Fibroblast of pulmonary artery (primary cell): ENCODE results near the gene TMEM269.

ENCODE experiments used
- DNase-seq: peaks from one replicate; pipeline ENCODE4 v3.0.0-alpha.2; 2010; ENCODE audit warnings: low read depth
- H3K4me3 ChIP-seq: replicated peaks from 2 replicates; pipeline ENCODE4 v1.5.1; 2011; ENCODE audit warnings: low read depth, mild to moderate bottlenecking, control low read depth, low read length, moderate library complexity
- CTCF ChIP-seq: IDR thresholded peaks from 2 replicates; pipeline ENCODE4 v1.5.1; 2011; ENCODE audit warnings: mild to moderate bottlenecking, control low read depth, low read length, inconsistent platforms; ENCODE audit errors: missing control alignments

Gene TMEM269

GRCh38 chr1:42832641-42833240 is 48.0 kb downstream of the TMEM269 start:
- H3K4me3 ChIP-seq = no peak overlapping the region
- no peak for TF ChIP-seq CTCF
- DNase-seq = no peak

GRCh38 chr1:42833981-42834380 is 49.2 kb downstream of the TMEM269 start:
- H3K4me3 ChIP-seq = no peak overlapping the region
- TF ChIP-seq CTCF = no peak
- DNase-seq = no peak

GRCh38 chr1:42834803-42835202 is 50.0 kb downstream of the TMEM269 start:
- no peak for DNase-seq
- TF ChIP-seq CTCF = no peak

GRCh38 chr1:42835422-42835821 is 50.6 kb downstream of the TMEM269 start:
- no peak for DNase-seq
- H3K4me3 ChIP-seq = no peak overlapping the region
- TF ChIP-seq CTCF = no peak

More at GRCh38 chr1:42834803-42835202, 50.0 kb downstream of the TMEM269 start:
- H3K4me3 ChIP-seq = no peak overlapping the region

GRCh38 chr1:42837709-42838108 is 52.9 kb downstream of the TMEM269 start:
- no peak for DNase-seq
- no peak for TF ChIP-seq CTCF
- no peak overlapping the region for H3K4me3 ChIP-seq

GRCh38 chr1:42838482-42839190 is 53.8 kb downstream of the TMEM269 start:
- no peak overlapping the region for H3K4me3 ChIP-seq
- TF ChIP-seq CTCF = no peak
- no peak for DNase-seq

- TF ChIP-seq CTCF = no peak
- DNase-seq = no peak
- H3K4me3 ChIP-seq = no peak overlapping the region
Observed at GRCh38 chr1:42841010-42841409, 56.2 kb downstream of the TMEM269 start.
